ENCODE measurements around the gene RTN4RL1.

Gene RTN4RL1

GRCh38 chr17:1888741-1889140 is 136.4 kb downstream of the RTN4RL1 start:
- no peak overlapping the region for H3K4me3 ChIP-seq (ENCODE audit: control insufficient read depth, low read depth, low read length)
- no peak for TF ChIP-seq CTCF (conservative IDR thresholded peaks at IDR 0.05; ENCODE audit: control insufficient read depth, insufficient read depth, low read depth, low read length)
- no peak for DNase-seq (ENCODE audit: low read depth)

Measured in fibroblast of mammary gland (primary cell).